Gastroesophageal sphincter (tissue), 3 donors: ENCODE data around the gene FBXL13.

ENCODE experiments used
- POLR2AphosphoS5 ChIP-seq: sonication (generic); formaldehyde crosslinking; IDR thresholded peaks from one replicate; pipeline ENCODE4 v1.6.1; 2017; ENCODE audit warnings: antibody characterized with exemption
- TF ChIP-seq, protein P1 (sequence below), 4 experiments: fragments of 200-600 bp in 2 of 4; fragments of 450-650 bp in 2 of 4; sonication (generic) in 1 of 4; IDR thresholded peaks; one replicate each; pipeline ENCODE4 v1.5.1; 2017 to 2019; ENCODE audit warnings: antibody characterized with exemption in 4 of 4, mild to moderate bottlenecking in 2 of 4, moderate library complexity in 2 of 4

DNA sequence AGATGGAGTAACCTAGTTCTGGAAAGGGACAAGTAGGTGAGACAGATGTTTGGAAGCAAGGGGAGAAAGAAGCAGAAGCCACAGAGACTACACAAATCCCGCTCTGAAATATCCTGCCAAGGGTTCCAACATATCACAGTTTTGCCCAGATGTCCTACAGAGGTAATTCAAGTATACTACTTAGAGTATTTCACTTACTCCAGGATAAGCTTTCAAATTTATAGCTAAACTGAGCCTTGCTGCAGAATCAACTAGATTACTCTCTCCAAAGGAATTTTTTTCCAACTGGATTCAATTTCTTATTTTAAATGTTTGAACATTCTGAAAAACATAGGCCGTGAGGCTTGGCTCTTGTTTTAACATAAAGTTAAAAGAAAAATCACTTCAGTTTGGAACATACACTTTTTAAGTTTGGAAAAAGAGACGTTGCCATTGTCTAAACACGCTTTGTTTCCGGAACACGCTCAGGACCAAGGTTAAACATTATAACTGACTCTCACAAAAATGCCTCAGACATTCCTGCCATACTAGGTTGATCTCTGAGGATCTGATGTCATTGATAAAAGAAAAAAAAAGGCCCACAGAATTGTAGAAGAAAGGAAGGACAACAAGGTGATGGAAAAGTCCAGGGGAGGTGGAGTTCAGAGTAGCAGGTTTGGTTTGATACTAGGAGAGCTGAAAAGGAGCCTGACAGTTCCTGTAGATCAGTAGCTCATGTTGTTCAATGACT, 251.0 kb downstream of the FBXL13 start:
- TF ChIP-seq POLR2AphosphoS5 = no peak
- TF ChIP-seq, protein P1, sequence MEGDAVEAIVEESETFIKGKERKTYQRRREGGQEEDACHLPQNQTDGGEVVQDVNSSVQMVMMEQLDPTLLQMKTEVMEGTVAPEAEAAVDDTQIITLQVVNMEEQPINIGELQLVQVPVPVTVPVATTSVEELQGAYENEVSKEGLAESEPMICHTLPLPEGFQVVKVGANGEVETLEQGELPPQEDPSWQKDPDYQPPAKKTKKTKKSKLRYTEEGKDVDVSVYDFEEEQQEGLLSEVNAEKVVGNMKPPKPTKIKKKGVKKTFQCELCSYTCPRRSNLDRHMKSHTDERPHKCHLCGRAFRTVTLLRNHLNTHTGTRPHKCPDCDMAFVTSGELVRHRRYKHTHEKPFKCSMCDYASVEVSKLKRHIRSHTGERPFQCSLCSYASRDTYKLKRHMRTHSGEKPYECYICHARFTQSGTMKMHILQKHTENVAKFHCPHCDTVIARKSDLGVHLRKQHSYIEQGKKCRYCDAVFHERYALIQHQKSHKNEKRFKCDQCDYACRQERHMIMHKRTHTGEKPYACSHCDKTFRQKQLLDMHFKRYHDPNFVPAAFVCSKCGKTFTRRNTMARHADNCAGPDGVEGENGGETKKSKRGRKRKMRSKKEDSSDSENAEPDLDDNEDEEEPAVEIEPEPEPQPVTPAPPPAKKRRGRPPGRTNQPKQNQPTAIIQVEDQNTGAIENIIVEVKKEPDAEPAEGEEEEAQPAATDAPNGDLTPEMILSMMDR (IDR thresholded peaks at IDR 0.05) = no peak
